HG02852 (cell line): Measurements from ENCODE around the gene TLX2.
A peak's percentile ranks its signal among the peaks of the same experiment; 100 is the strongest.

Source experiments
- ATAC-seq: cut with Tn5 transposase; IDR thresholded peaks from one replicate; pipeline ENCODE4 v1.9.1; 2021; ENCODE audit warnings: mild to moderate bottlenecking, moderate library complexity; ENCODE audit not compliant: unreplicated experiment

TLX2 gene

DNA sequence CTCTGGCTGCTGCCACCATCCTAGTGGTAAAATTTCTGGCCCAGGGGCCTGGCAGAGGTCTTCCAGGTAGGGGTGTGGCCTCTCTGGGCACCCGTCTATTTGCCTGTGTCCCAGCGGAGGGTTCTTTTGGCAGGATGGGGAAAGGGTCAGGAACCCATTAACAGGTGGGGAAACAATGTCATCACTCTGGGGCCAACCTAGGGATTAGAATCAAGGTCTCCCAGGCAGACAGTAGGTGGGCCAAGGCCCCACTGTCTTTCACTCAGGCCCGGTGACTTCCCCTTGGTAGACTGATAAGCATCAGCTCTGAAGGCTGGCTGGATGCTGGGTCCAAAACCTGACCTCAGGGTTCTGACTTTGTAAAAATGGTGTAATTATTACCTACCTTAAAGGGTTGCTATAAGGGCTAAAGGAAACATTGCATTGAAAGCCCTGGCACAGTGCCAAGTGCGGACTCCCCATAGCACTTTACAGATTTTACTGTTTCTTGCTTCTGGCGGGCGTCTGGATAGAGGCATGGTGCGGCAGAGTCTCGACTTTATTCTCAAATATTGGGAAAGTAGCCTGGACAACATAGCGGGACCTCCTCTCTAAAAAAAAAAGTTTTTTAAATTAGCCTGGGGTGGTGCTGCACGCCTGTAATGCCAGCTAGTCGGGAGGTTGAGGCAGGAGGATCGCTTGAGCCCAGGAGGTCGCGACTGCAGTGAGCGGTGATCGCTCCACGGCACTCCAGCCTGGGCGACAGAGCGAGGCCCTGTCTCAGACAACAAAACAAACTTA, 17.1 kb upstream of the TLX2 start:
- no peak for ATAC-seq

- ATAC-seq = no peak
These were observed 16.3 kb upstream of the TLX2 start for GRCh38 chr2:74497777-74498499.

DNA sequence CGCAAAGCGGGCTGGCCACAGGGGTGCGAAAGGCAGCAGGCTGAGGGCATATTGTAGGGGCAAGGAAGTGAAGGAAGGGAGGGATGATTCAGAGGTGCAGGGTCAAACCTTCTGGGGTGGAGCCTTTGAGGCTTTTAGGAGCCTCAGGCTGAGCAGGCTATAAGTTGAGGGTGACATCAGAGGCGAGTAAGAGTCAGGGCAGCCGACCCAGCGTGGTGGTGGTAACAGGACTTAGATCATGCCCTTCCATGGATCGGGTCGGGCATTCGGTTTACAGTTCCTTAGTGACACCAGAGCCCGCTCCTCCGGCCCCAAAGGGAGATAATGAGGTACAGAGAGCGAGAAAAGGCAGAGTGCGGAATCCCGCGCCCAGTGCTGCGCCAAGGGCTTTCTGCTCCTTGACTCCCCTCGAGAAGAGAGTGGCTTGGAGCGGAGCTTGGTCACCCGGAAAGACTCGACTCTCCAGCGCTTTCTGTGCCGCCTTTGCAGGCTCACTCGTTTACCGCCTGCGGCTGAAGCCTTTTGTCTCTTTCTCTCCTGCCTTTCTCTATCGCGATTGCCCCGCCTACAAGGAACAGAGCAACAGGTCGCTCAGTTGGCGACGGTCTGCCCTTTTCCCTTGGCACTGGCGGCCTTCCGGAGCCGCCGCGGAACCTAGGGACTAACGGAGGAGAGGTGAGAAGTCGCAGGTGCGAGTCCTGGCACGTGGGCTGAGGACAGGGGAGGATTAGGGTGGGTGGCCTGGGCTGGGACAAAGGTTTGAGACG, 15.6 kb upstream of the TLX2 start:
- ATAC-seq = no peak

DNA sequence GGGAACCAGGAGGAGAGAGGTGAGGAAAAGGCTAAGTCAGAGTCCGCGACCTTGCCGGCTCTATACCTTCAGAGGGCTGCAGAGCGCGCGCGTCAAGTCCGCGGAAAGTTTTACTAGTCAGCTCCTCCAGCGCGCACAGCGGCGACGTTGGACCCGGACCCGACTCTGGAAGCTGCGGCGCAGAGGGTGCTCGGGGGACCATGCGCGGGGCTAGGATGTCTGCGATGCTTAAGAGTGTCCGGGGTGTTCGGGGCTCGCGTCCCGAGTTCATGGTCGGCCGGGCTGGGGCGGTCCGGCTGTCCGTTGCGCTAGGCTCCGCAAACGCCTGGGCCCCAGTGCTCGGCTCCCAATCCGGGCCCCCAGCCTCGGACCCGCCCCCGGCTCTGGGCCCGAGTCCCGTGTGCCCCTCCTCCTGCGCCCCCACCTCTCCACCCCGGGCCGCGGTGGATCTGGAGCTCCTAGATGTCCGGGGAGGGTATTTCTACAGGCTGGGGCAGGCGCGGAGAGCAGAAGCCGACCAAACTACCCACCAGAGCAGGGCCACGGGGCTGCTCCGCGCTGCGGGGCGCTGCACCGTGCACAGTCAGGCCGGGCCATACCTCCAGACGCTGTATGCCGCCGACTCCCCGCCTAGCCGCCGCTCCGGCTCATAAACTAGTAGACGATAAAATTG, 14.8 kb upstream of the TLX2 start, which contains the start of gene LBX2:
Gene LBX2, minus strand, starts transcription at position 337 of the 673 bp plus-strand sequence. Its CDS starts 66 bp downstream, at position 271.
- no peak for ATAC-seq

GRCh38 chr2:74499940-74500577, 14.2 kb upstream of the TLX2 start:
- no peak for ATAC-seq

DNA sequence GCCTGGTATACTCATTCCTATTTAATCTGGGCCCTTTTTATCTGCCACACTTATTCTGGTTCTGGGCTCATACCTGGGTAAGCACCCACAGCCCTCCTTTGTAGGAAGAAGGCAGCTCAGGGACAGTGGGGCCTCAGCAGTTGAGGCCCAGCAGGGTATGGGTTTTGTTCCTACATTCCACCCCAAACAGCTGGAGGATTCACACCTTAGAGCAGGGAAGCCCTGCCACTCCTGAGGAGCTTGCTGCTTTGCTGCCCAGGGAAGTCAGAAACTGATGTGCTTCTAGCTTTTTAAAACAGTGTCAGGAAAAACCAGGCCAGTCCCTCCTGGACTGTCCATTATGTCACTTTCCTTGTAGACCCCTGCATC, 13.7 kb upstream of the TLX2 start:
- ATAC-seq = no peak

DNA sequence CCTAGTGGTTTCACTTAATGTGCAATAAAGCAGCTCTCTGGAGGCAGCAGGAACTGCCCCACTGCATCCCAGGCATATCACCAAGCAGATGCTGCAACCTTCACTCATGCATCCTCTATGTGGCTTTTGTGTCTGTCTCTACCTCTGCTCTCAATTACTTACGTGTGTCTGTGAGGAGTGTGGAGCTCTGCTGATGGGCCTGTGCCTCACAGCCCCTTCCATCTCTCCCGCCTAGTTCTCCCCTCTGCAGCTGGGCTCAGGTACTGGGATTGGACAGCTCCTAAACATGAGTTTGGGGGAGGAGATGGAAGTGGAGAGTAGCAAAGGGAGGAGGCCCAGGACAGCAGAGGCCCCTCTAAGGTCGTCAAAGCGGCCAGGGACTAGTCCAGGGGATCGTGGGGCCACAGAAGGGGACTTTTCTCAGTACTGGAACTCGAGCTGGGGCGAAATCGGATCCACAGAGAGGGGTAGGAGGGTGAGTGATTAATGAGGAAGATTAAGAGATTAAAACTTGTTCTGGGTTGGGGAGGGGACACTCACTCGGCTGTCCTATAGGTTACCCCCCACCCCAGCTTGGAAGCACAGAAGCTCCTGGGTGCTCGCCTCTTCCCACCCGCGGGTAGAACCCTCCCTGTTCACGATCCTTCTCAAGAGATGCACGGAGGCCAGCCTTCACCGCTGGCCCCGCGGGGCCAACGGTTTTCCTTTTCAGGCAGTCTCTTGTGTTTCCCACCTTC, 12.7 kb upstream of the TLX2 start:
- ATAC-seq = no peak

DNA sequence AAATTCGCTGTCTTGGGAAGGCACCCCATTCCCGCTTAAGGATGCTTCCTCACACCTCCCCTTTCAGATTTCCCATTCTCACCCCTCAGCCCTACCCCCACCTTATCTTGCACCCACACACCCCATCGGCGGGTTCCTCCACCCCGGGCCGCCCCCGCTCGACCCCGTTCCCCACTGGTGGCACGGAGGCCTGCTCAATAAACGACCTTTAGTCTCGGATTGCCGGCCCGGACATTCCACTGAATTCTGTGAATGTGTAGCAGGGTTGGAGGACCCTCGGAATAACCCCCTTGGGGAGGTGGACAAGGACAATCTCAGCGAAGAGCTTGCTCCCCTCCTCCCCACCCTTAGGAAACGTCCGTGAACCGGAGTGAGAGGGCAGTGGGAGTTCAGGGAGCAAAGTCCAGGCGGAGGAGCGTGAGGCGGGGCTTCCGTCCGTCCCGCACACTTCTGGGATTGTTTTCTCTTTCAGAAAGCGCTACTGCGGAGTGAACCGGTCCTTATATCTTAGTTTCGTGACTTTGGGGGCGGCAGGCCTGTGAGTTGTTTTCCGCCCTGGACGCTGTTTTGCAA, 12.0 kb upstream of the TLX2 start:
- no peak for ATAC-seq

DNA sequence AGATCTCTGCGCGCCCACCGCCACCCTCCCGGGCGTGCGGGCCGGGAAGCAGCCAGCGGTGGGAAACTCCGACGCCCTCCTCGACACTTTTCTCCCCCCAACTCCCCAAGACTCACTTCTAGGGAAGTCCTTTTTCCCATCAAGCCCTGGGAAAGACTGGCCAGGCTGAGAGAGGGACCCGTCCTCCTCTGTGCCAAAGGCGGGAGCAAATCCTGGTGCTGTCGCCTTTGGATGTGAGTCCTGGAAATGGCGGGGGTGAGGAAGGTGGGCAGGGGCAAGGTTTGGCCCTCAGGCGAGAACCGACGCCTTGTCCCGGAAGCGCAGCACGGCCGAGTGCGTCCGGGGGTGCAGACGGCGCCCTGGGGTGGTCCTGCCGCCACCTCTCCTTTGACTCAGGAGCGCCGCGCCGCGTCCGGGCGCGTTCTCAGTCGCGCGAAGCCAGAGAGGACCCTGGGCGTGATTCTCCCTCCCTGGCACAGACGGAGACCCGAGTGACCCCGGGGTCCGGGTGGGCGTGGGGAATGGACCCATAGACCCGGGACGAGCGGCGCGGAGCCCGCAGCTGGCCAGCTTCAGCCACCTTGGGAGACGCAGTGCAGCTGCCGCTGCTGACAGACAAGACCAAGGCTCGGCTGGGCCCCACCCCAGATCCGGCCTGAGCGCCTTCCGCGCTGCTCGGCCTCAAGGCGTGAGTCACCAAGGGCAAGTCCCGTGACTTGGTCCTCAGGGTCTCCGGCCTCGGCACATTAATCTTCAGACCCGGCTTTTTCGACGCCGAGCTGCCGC, 11.3 kb upstream of the TLX2 start:
- peak; percentile 32 for ATAC-seq

GRCh38 chr2:74503506-74504475, 10.5 kb upstream of the TLX2 start:
- no peak for ATAC-seq

- ATAC-seq = no peak
These were observed 9.7 kb upstream of the TLX2 start for GRCh38 chr2:74504591-74504990.

- no peak for ATAC-seq
These were observed 8.6 kb upstream of the TLX2 start for GRCh38 chr2:74505448-74506246.

GRCh38 chr2:74507145-74507925, 6.9 kb upstream of the TLX2 start, which contains the start of gene PCGF1:
TSS of gene PCGF1 (minus strand) at chr2:74507695. CDS start at chr2:74507668, 27 bp downstream.
- peak; percentile 88 for ATAC-seq

DNA sequence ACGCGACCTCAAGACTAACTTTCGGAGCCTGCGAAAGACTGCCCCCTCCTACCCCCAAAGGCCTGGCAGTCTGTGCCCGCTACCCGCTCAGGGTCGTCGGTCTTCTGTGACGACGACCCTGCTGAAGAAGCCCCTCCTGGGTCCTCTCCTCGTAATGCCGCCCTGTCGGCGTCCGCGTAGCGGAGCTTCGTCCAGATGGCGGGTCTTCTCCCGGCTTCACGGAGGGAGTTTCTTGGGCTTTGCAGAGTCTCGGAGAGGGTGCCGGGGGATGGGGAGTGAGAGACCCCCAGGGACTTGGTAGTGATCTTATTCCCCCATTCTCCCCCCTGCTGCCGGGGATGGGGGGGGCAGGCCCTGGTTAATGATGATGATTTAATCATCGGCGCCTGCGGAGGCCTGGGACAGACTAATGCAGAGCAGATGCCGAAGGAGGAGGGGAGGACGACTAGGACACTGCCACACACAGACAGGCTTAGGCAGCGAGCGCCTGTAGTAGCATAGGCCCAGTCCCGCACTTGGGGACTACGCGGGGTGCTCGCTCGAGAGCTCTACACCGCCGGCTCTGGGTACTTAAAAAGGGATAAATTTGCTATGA, 6.2 kb upstream of the TLX2 start:
- peak; percentile 5 for ATAC-seq

- ATAC-seq = no peak
These were observed 4.0 kb upstream of the TLX2 start for GRCh38 chr2:74510272-74510671.
